Parathyroid adenoma (tissue), 2 donors: ENCODE data around the gene ZNF101.

Experiments used
- H2AFZ ChIP-seq: fragments of 300-600 bp; sonication (generic); one replicate; pipeline ENCODE4 v1.7.0; 2017; ENCODE audit warnings: antibody characterized with exemption, mild to moderate bottlenecking
- H3K27ac ChIP-seq: fragments of 300-600 bp; sonication (generic); one replicate; pipeline ENCODE4 v1.7.0; 2017
- H3K27me3 ChIP-seq: fragments of 300-600 bp; sonication (generic); one replicate; pipeline ENCODE4 v1.7.0; 2017; ENCODE audit warnings: low read length; ENCODE audit not compliant: control insufficient read depth, insufficient read depth
- H3K36me3 ChIP-seq: fragments of 300-600 bp; sonication (generic); one replicate; pipeline ENCODE4 v1.7.0; 2017; ENCODE audit warnings: low read length; ENCODE audit not compliant: control insufficient read depth, insufficient read depth
- H3K4me1 ChIP-seq: fragments of 300-600 bp; sonication (generic); one replicate; pipeline ENCODE4 v1.7.0; 2017; ENCODE audit warnings: control low read depth
- H3K4me2 ChIP-seq: fragments of 300-600 bp; sonication (generic); one replicate; pipeline ENCODE4 v1.7.0; 2017; ENCODE audit warnings: low read length
- H3K4me3 ChIP-seq: fragments of 300-600 bp; sonication (generic); one replicate; pipeline ENCODE4 v1.7.0; 2017; ENCODE audit warnings: low read depth, low read length
- H3K79me2 ChIP-seq: fragments of 300-600 bp; sonication (generic); one replicate; pipeline ENCODE4 v1.7.0; 2017; ENCODE audit warnings: control low read depth
- H3K9ac ChIP-seq: fragments of 300-600 bp; sonication (generic); one replicate; pipeline ENCODE4 v1.7.0; 2017; ENCODE audit warnings: mild to moderate bottlenecking
- H3K9me3 ChIP-seq: fragments of 300-600 bp; sonication (generic); one replicate; pipeline ENCODE4 v1.7.0; 2017; ENCODE audit warnings: low read length; ENCODE audit not compliant: control insufficient read depth
- CTCF ChIP-seq: fragments of 300-600 bp; sonication (generic); IDR thresholded peaks from one replicate; pipeline ENCODE4 v1.7.0; 2017; ENCODE audit warnings: antibody characterized with exemption, mild to moderate bottlenecking
- donor health status: primary hyperparathyroidism.

Gene ZNF101

GRCh38 chr19:19630062-19630414 lies 38.6 kb upstream of the ZNF101 start:
- H3K36me3 ChIP-seq = no peaks in the 10 kb centered on the region
- H3K9me3 ChIP-seq = no peaks in the 10 kb centered on the region
- H3K9ac ChIP-seq = no peak overlapping the region
- no peaks in the 10 kb centered on the region for H3K4me1 ChIP-seq
- TF ChIP-seq CTCF = no peak
- H3K4me3 ChIP-seq = no peak overlapping the region
- no peaks in the 10 kb centered on the region for H3K79me2 ChIP-seq
- H2AFZ ChIP-seq = no peak overlapping the region
- H3K4me2 ChIP-seq = no peak overlapping the region
- no peaks in the 10 kb centered on the region for H3K27me3 ChIP-seq
- no peak overlapping the region for H3K27ac ChIP-seq

- Histone ChIP-seq H3K4me3 (no peak overlapping the region), H3K36me3 (no peaks in the 10 kb centered on the region)
Measured at GRCh38 chr19:19630426-19630825, 38.2 kb upstream of the ZNF101 start.

GRCh38 chr19:19631346-19631745 lies 37.3 kb upstream of the ZNF101 start:
- no peak overlapping the region for H3K4me2 ChIP-seq
- H3K36me3 ChIP-seq = no peaks in the 10 kb centered on the region
- no peak overlapping the region for H3K9ac ChIP-seq
- H3K27me3 ChIP-seq = no peaks in the 10 kb centered on the region
- no peak overlapping the region for H3K27ac ChIP-seq
- no peaks in the 10 kb centered on the region for H3K79me2 ChIP-seq
- no peaks in the 10 kb centered on the region for H3K4me1 ChIP-seq
- no peak overlapping the region for H2AFZ ChIP-seq
- no peak overlapping the region for H3K4me3 ChIP-seq
- TF ChIP-seq CTCF = no peak
- no peaks in the 10 kb centered on the region for H3K9me3 ChIP-seq

More at GRCh38 chr19:19630426-19630825, 38.2 kb upstream of the ZNF101 start:
- Histone ChIP-seq H3K4me2 (no peak overlapping the region), H3K27me3 (no peaks in the 10 kb centered on the region), H3K27ac (no peak overlapping the region), H3K79me2 (no peaks in the 10 kb centered on the region), H3K9ac (no peak overlapping the region), H3K9me3 (no peaks in the 10 kb centered on the region), H3K4me1 (no peaks in the 10 kb centered on the region), H2AFZ (no peak overlapping the region)
- no peak for TF ChIP-seq CTCF

GRCh38 chr19:19632661-19633060 lies 36.0 kb upstream of the ZNF101 start:
- Histone ChIP-seq H3K9me3 (no peaks in the 10 kb centered on the region), H3K4me2 (no peak overlapping the region), H3K36me3 (no peaks in the 10 kb centered on the region), H3K27ac (no peak overlapping the region), H3K9ac (no peak overlapping the region), H3K79me2 (no peaks in the 10 kb centered on the region), H3K4me3 (no peak overlapping the region), H2AFZ (no peak overlapping the region), H3K27me3 (no peaks in the 10 kb centered on the region), H3K4me1 (peaks cover 9% of the 10 kb centered on the region)
- TF ChIP-seq CTCF = no peak

GRCh38 chr19:19633711-19634515 lies 34.7 kb upstream of the ZNF101 start:
- Histone ChIP-seq H3K4me2 (no peak overlapping the region), H3K9me3 (no peaks in the 10 kb centered on the region), H3K9ac (no peak overlapping the region), H3K27ac (no peak overlapping the region), H3K4me1 (peaks cover 9% of the 10 kb centered on the region), H3K36me3 (no peaks in the 10 kb centered on the region), H3K79me2 (no peaks in the 10 kb centered on the region), H2AFZ (no peak overlapping the region), H3K4me3 (no peak overlapping the region), H3K27me3 (no peaks in the 10 kb centered on the region)
- no peak for TF ChIP-seq CTCF
